PFSK-1 (cell line): ENCODE data around the gene U2AF2.

Experiments
- FOXP2 ChIP-seq: optimal IDR thresholded peaks from 2 replicates; pipeline ENCODE3; 2011; ENCODE audit warnings: borderline replicate concordance, control low read depth, inconsistent platforms; ENCODE audit not compliant: insufficient read depth; ENCODE audit errors: extremely low read length, extremely low read depth
- POLR2AphosphoS5 ChIP-seq: IDR thresholded peaks from 2 replicates; pipeline ENCODE4 v1.6.1; 2012; ENCODE audit warnings: low read depth, mild to moderate bottlenecking, control low read depth, low read length, moderate library complexity
- REST ChIP-seq, 2 experiments: IDR thresholded peaks; 2 replicates each; pipeline versions ENCODE4 v1.6.1 to v1.8.0; 2011 to 2012; ENCODE audit warnings: low read depth in 2 of 2, low read length in 2 of 2, control low read depth in 1 of 2, inconsistent platforms in 1 of 2, mild to moderate bottlenecking in 1 of 2, moderate library complexity in 1 of 2; ENCODE audit not compliant: insufficient read depth in 1 of 2
- SIN3A ChIP-seq: IDR thresholded peaks from 2 replicates; pipeline ENCODE4 v1.6.1; 2012; ENCODE audit warnings: mild to moderate bottlenecking, low read length, moderate library complexity, borderline replicate concordance; ENCODE audit not compliant: insufficient read depth
- TAF1 ChIP-seq: IDR thresholded peaks from 2 replicates; pipeline ENCODE4 v1.6.1; 2012; ENCODE audit warnings: low read length, control low read depth, borderline replicate concordance; ENCODE audit not compliant: insufficient read depth

The U2AF2 gene

GRCh38 chr19:55688422-55689218, 33.8 kb downstream of the U2AF2 start:
- no peak for TF ChIP-seq SIN3A
- TF ChIP-seq FOXP2: no peak
- TF ChIP-seq TAF1: no peak
- TF ChIP-seq REST (IDR thresholded peaks at IDR 0.05; ENCODE audit: insufficient read depth in 1 of 2, low read depth in 2 of 2, low read length in 2 of 2): no peak
- no peak for TF ChIP-seq POLR2AphosphoS5

GRCh38 chr19:55689411-55690108, 34.7 kb downstream of the U2AF2 start:
- TF ChIP-seq FOXP2 (no peak), SIN3A (no peak), REST (IDR thresholded peaks at IDR 0.05; ENCODE audit: insufficient read depth in 1 of 2, low read depth in 2 of 2, low read length in 2 of 2) (no peak), POLR2AphosphoS5 (no peak), TAF1 (no peak)

GRCh38 chr19:55690109-55690768, 35.4 kb downstream of the U2AF2 start:
- no peak for TF ChIP-seq SIN3A
- no peak for TF ChIP-seq TAF1
- TF ChIP-seq POLR2AphosphoS5: no peak
- TF ChIP-seq FOXP2: no peak

GRCh38 chr19:55690769-55691545, 36.1 kb downstream of the U2AF2 start:
- TF ChIP-seq FOXP2 (no peak), REST (IDR thresholded peaks at IDR 0.05; ENCODE audit: insufficient read depth in 1 of 2, low read depth in 2 of 2, low read length in 2 of 2) (no peak), SIN3A (no peak), TAF1 (no peak), POLR2AphosphoS5 (no peak)
